HCT116 (cell line): ENCODE results near the gene BRCA2. TPM values are rescaled to one million over a fixed set of nuclear protein-coding genes. Genes with fewer than 3 reads are reported as not detected.

ENCODE experiments used
- ATAC-seq: fragments of 200-7000 bp; cut with Tn5 transposase; 2 replicates; pipeline ENCODE4 v1.9.1; 2020; ENCODE audit warnings: mild to moderate bottlenecking, moderate library complexity
- BruUV-seq: library from RNA; stranded (reverse); fragments of 400-500 nt; replicated peaks from 2 replicates; lab custom pipeline; 2021; lab: Mats Ljungman, UMichigan
- CTCF ChIA-PET: fragments of 300-600 bp; sonication (Branson Sonifier 250); formaldehyde crosslinking; loops from one replicate; lab custom pipeline; 2021; ENCODE audit warnings: antibody characterized with exemption; lab: Charles Lee
- POLR2A ChIA-PET: fragments of 300-600, 350-600 bp; sonication (Branson Sonifier 250); formaldehyde crosslinking; loops from one replicate; lab custom pipeline; 2021; ENCODE audit warnings: antibody characterized with exemption; lab: Charles Lee
- RAD21 ChIA-PET, 2 experiments: fragments of 300-600 bp; sonication (Branson Sonifier 250); formaldehyde crosslinking; loops; one replicate each; lab custom pipeline; 2023; ENCODE audit warnings: low total read pairs in 2 of 2; ENCODE audit not compliant: uncharacterized antibody in 2 of 2, unreplicated experiment in 2 of 2, low non-redundant PET in 1 of 2; lab: Charles Lee
- DNase-seq: peaks from one replicate; pipeline ENCODE4 v3.0.0-alpha.2; 2010; ENCODE audit warnings: low read depth, low spot score
- H2AFZ ChIP-seq: fragments of 200-600 bp; shearing (Covaris generic), sonication (generic); 2 replicates; pipeline ENCODE4 v1.6.1; 2017; ENCODE audit warnings: low read depth, mixed run types, mixed read lengths, antibody characterized with exemption, low read length; ENCODE audit not compliant: poor library complexity, severe bottlenecking
- H3K27ac ChIP-seq: 2 replicates; pipeline ENCODE4 v1.5.1; 2012; ENCODE audit warnings: low read depth, low read length
- H3K27me3 ChIP-seq: fragments of 200-600 bp; sonication (generic); 2 replicates; pipeline ENCODE4 v1.6.1; 2016; ENCODE audit warnings: mixed run types, low read length, mixed read lengths; ENCODE audit not compliant: insufficient read depth
- H3K36me3 ChIP-seq, 2 experiments: fragments of 200-500 bp in 1 of 2; fragments of 200-600 bp in 1 of 2; sonication (Bioruptor generic) in 1 of 2; sonication (generic) in 1 of 2; 2 replicates each; pipeline versions ENCODE4 v1.5.1 to v1.6.1; 2014 to 2016; ENCODE audit warnings: low read length in 2 of 2, inconsistent platforms in 1 of 2, mixed read lengths in 1 of 2, mixed run types in 1 of 2; ENCODE audit not compliant: insufficient read depth in 2 of 2, control insufficient read depth in 1 of 2
- H3K4me1 ChIP-seq, 2 experiments: fragments of 200-600 bp in 1 of 2; sonication (generic) in 1 of 2; 2 replicates each; pipeline versions ENCODE4 v1.5.1 to v1.6.1; 2012 to 2017; ENCODE audit warnings: low read length in 2 of 2, inconsistent platforms in 1 of 2, mild to moderate bottlenecking in 1 of 2, mixed read lengths in 1 of 2, mixed run types in 1 of 2, moderate library complexity in 1 of 2; ENCODE audit not compliant: insufficient read depth in 2 of 2, control insufficient read depth in 1 of 2
- H3K4me2 ChIP-seq: fragments of 200-600 bp; sonication (generic); 2 replicates; pipeline ENCODE4 v1.6.1; 2017; ENCODE audit warnings: mixed run types, low read length, mixed read lengths
- H3K4me3 ChIP-seq, 2 experiments: fragments of 200-600 bp in 1 of 2; sonication (generic) in 1 of 2; replicated peaks in 1 of 2; 2 replicates each; pipeline ENCODE4 v1.5.1; 2011 to 2016; ENCODE audit warnings: low read length in 2 of 2, control low read depth in 1 of 2, low read depth in 1 of 2, mild to moderate bottlenecking in 1 of 2, mixed read lengths in 1 of 2, mixed run types in 1 of 2
- H3K79me2 ChIP-seq: fragments of 200-600 bp; sonication (generic); 2 replicates; pipeline ENCODE4 v1.6.1; 2017; ENCODE audit warnings: mild to moderate bottlenecking, mixed run types, low read length, moderate library complexity, mixed read lengths; ENCODE audit not compliant: insufficient read depth
- H3K9ac ChIP-seq: fragments of 200-600 bp; sonication (generic); 2 replicates; pipeline ENCODE4 v1.6.1; 2016; ENCODE audit warnings: low read length, mixed read lengths
- H3K9me2 ChIP-seq: fragments of 200-600 bp; sonication (generic), shearing (Covaris generic); 2 replicates; pipeline ENCODE4 v1.6.1; 2017; ENCODE audit warnings: mixed run types, mild to moderate bottlenecking, moderate library complexity; ENCODE audit not compliant: insufficient read depth
- H3K9me3 ChIP-seq, 2 experiments: fragments of 200-500 bp in 1 of 2; fragments of 200-600 bp in 1 of 2; sonication (Bioruptor generic) in 1 of 2; sonication (generic) in 1 of 2; 2 replicates each; pipeline ENCODE4 v1.6.1; 2014 to 2017; ENCODE audit warnings: low read length in 2 of 2, mixed read lengths in 2 of 2, inconsistent platforms in 1 of 2, low read depth in 1 of 2, mild to moderate bottlenecking in 1 of 2, mixed run types in 1 of 2, moderate library complexity in 1 of 2; ENCODE audit not compliant: control insufficient read depth in 1 of 2, insufficient read depth in 1 of 2
- H4K20me1 ChIP-seq: fragments of 200-600 bp; sonication (generic), shearing (Covaris generic); 2 replicates; pipeline ENCODE4 v1.6.1; 2017; ENCODE audit warnings: mixed run types, mild to moderate bottlenecking, moderate library complexity; ENCODE audit not compliant: insufficient read depth
- CBX3 ChIP-seq: IDR thresholded peaks from 2 replicates; pipeline ENCODE4 v1.6.1; 2012; ENCODE audit warnings: low read depth
- ELF1 ChIP-seq: IDR thresholded peaks from 2 replicates; pipeline ENCODE4 v1.6.1; 2012; ENCODE audit warnings: low read depth, borderline replicate concordance
- FOSL1 ChIP-seq: IDR thresholded peaks from 2 replicates; pipeline ENCODE4 v1.6.1; 2012; ENCODE audit warnings: low read depth
- POLR2A ChIP-seq: IDR thresholded peaks from 2 replicates; pipeline ENCODE4 v1.7.0; 2011; ENCODE audit warnings: borderline replicate concordance; ENCODE audit not compliant: insufficient read depth, insufficient read length; ENCODE audit errors: extremely low read depth
- POLR2AphosphoS5 ChIP-seq: IDR thresholded peaks from 2 replicates; pipeline ENCODE4 v1.6.1; 2011; ENCODE audit warnings: mild to moderate bottlenecking, low read depth, low read length, moderate library complexity
- RAD21 ChIP-seq: IDR thresholded peaks from 2 replicates; pipeline ENCODE4 v1.6.1; 2012; ENCODE audit warnings: low read depth, mild to moderate bottlenecking
- SIN3A ChIP-seq: IDR thresholded peaks from 2 replicates; pipeline ENCODE4 v1.6.1; 2012; ENCODE audit warnings: low read depth
- SRF ChIP-seq: IDR thresholded peaks from 2 replicates; pipeline ENCODE4 v1.6.1; 2012; ENCODE audit warnings: low read depth
- ZFX ChIP-seq: fragments of 450-650 bp; IDR thresholded peaks from 2 replicates; pipeline ENCODE4 v1.6.1; 2017
- ZNF274 ChIP-seq: fragments of 200-500 bp; sonication (Bioruptor generic); IDR thresholded peaks from 2 replicates; pipeline ENCODE4 v1.6.1; 2014; ENCODE audit warnings: mild to moderate bottlenecking, low read depth, low read length, inconsistent platforms
- intact Hi-C: fragments of 100-400 bp; cut with micrococcal nuclease; formaldehyde crosslinking; loops from 2 replicates; pipeline ENCODE4 v1.10.0; 2022
- total RNA-seq: library from RNA; stranded (reverse); gene quantifications from one replicate; pipeline ENCODE4 v1.2.1, GENCODE V29; 2021; ENCODE audit not compliant: unreplicated experiment
- TF ChIP-seq, protein P1 (sequence below), 3 experiments: fragments of 200-600 bp in 1 of 3; sonication (generic) in 1 of 3; IDR thresholded peaks in 2 of 3; conservative IDR thresholded peaks in 1 of 3; 2 replicates each; pipeline ENCODE4 v1.5.1; 2012 to 2017; ENCODE audit warnings: low read depth in 2 of 3, low read length in 2 of 3, antibody characterized with exemption in 1 of 3, borderline replicate concordance in 1 of 3, control low read depth in 1 of 3, mild to moderate bottlenecking in 1 of 3, mixed read lengths in 1 of 3, mixed run types in 1 of 3, moderate library complexity in 1 of 3; ENCODE audit not compliant: insufficient read depth in 1 of 3
- TF ChIP-seq, protein P2 (sequence below): IDR thresholded peaks from 2 replicates; pipeline ENCODE4 v1.6.1; 2011; ENCODE audit warnings: mild to moderate bottlenecking, low read length, moderate library complexity; ENCODE audit not compliant: insufficient replicate concordance; ENCODE audit errors: extremely low read depth
- TF ChIP-seq, protein P3 (sequence below): IDR thresholded peaks from 2 replicates; pipeline ENCODE4 v1.6.1; 2012; ENCODE audit warnings: low read depth

BRCA2 gene
- total RNA-seq, 1 experiment from 2014 or later, result 14.2 TPM

DNA sequence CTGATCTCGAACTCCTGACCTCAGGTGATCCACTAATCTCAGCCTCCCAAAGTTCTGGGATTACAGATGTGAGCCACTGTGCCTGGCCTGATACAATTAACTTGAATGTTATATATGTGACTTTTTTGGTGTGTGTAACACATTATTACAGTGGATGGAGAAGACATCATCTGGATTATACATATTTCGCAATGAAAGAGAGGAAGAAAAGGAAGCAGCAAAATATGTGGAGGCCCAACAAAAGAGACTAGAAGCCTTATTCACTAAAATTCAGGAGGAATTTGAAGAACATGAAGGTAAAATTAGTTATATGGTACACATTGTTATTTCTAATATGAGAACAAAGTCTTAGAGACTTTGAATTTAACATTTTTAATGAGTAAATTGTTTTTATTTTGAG is 55.5 kb downstream of the BRCA2 start:
- ATAC-seq (no peak), DNase-seq (no peak)
- CTCF ChIA-PET, result no interaction called here
- no peak overlapping the region for H3K4me2 ChIP-seq
- no peaks in the 10 kb centered on the region for H3K9me2 ChIP-seq
- no TSS peak for BruUV-seq
- H3K9me3 ChIP-seq, result no peaks in the 10 kb centered on the region
- RAD21 ChIA-PET, result no interaction called here
- no peak overlapping the region for H3K4me3 ChIP-seq
- no peaks in the 10 kb centered on the region for H3K79me2 ChIP-seq
- H2AFZ ChIP-seq, result no peak overlapping the region
- no peak overlapping the region for H3K9ac ChIP-seq
- TF ChIP-seq FOSL1, result no peak
- TF ChIP-seq ZNF274, result no peak
- TF ChIP-seq, protein P1, sequence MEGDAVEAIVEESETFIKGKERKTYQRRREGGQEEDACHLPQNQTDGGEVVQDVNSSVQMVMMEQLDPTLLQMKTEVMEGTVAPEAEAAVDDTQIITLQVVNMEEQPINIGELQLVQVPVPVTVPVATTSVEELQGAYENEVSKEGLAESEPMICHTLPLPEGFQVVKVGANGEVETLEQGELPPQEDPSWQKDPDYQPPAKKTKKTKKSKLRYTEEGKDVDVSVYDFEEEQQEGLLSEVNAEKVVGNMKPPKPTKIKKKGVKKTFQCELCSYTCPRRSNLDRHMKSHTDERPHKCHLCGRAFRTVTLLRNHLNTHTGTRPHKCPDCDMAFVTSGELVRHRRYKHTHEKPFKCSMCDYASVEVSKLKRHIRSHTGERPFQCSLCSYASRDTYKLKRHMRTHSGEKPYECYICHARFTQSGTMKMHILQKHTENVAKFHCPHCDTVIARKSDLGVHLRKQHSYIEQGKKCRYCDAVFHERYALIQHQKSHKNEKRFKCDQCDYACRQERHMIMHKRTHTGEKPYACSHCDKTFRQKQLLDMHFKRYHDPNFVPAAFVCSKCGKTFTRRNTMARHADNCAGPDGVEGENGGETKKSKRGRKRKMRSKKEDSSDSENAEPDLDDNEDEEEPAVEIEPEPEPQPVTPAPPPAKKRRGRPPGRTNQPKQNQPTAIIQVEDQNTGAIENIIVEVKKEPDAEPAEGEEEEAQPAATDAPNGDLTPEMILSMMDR (IDR thresholded peaks at IDR 0.05 in 2 of 3, conservative IDR thresholded peaks at IDR 0.05 in 1 of 3; ENCODE audit: borderline replicate concordance in 1 of 3, insufficient read depth in 1 of 3, low read depth in 2 of 3, low read length in 2 of 3), result no peak
- no peak for TF ChIP-seq ELF1
- TF ChIP-seq ZFX, result no peak
- TF ChIP-seq POLR2A, result no peak
- no peak for TF ChIP-seq SIN3A
- TF ChIP-seq, protein P2, sequence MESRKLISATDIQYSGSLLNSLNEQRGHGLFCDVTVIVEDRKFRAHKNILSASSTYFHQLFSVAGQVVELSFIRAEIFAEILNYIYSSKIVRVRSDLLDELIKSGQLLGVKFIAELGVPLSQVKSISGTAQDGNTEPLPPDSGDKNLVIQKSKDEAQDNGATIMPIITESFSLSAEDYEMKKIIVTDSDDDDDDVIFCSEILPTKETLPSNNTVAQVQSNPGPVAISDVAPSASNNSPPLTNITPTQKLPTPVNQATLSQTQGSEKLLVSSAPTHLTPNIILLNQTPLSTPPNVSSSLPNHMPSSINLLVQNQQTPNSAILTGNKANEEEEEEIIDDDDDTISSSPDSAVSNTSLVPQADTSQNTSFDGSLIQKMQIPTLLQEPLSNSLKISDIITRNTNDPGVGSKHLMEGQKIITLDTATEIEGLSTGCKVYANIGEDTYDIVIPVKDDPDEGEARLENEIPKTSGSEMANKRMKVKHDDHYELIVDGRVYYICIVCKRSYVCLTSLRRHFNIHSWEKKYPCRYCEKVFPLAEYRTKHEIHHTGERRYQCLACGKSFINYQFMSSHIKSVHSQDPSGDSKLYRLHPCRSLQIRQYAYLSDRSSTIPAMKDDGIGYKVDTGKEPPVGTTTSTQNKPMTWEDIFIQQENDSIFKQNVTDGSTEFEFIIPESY, result no peak
- TF ChIP-seq, protein P3, sequence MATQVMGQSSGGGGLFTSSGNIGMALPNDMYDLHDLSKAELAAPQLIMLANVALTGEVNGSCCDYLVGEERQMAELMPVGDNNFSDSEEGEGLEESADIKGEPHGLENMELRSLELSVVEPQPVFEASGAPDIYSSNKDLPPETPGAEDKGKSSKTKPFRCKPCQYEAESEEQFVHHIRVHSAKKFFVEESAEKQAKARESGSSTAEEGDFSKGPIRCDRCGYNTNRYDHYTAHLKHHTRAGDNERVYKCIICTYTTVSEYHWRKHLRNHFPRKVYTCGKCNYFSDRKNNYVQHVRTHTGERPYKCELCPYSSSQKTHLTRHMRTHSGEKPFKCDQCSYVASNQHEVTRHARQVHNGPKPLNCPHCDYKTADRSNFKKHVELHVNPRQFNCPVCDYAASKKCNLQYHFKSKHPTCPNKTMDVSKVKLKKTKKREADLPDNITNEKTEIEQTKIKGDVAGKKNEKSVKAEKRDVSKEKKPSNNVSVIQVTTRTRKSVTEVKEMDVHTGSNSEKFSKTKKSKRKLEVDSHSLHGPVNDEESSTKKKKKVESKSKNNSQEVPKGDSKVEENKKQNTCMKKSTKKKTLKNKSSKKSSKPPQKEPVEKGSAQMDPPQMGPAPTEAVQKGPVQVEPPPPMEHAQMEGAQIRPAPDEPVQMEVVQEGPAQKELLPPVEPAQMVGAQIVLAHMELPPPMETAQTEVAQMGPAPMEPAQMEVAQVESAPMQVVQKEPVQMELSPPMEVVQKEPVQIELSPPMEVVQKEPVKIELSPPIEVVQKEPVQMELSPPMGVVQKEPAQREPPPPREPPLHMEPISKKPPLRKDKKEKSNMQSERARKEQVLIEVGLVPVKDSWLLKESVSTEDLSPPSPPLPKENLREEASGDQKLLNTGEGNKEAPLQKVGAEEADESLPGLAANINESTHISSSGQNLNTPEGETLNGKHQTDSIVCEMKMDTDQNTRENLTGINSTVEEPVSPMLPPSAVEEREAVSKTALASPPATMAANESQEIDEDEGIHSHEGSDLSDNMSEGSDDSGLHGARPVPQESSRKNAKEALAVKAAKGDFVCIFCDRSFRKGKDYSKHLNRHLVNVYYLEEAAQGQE, result no peak
- no peak for TF ChIP-seq SRF
- TF ChIP-seq POLR2AphosphoS5, result no peak
- no peak for TF ChIP-seq CBX3
- TF ChIP-seq RAD21, result no peak
- POLR2A ChIA-PET, result no interaction called here
- intact Hi-C loops, result no loop called here
- H3K27me3 ChIP-seq, result no peaks in the 10 kb centered on the region
- no peaks in the 10 kb centered on the region for H4K20me1 ChIP-seq
- H3K36me3 ChIP-seq, result peaks cover 2 to 17% of the 10 kb centered on the region in 2 experiments
- no peaks in the 10 kb centered on the region for H3K4me1 ChIP-seq
- H3K27ac ChIP-seq, result no peak overlapping the region
